RWPE2 (cell line): Measurements from ENCODE around the gene DDX39A.

ENCODE experiments used
- ATAC-seq: fragments of 200-7000 bp; cut with Tn5 transposase; 3 replicates; pipeline ENCODE4 v1.9.1; 2021; ENCODE audit warnings: low read depth
- DNase-seq: peaks from one replicate; pipeline ENCODE4 v3.0.0-alpha.2; 2020; ENCODE audit warnings: low spot score
- H3K27ac ChIP-seq: fragments of 450-650 bp; 2 replicates; pipeline ENCODE4 v1.5.1; 2017; ENCODE audit warnings: mild to moderate bottlenecking; ENCODE audit not compliant: poor library complexity, severe bottlenecking
- H3K27me3 ChIP-seq: fragments of 250-450 bp; sonication (Bioruptor Pico); 2 replicates; pipeline ENCODE4 v1.5.1; 2021; ENCODE audit warnings: mild to moderate bottlenecking, moderate library complexity; ENCODE audit not compliant: insufficient read depth, poor library complexity, severe bottlenecking
- H3K36me3 ChIP-seq: fragments of 250-450 bp; sonication (Bioruptor Pico); 2 replicates; pipeline ENCODE4 v1.5.1; 2020; ENCODE audit warnings: low read depth, mild to moderate bottlenecking, moderate library complexity
- H3K4me1 ChIP-seq: fragments of 250-450 bp; sonication (Bioruptor Pico); 2 replicates; pipeline ENCODE4 v1.5.1; 2021; ENCODE audit warnings: mild to moderate bottlenecking, moderate library complexity; ENCODE audit not compliant: insufficient read depth, poor library complexity, severe bottlenecking
- H3K4me3 ChIP-seq: fragments of 250-450 bp; sonication (Bioruptor Pico); 2 replicates; pipeline ENCODE4 v1.5.1; 2021; ENCODE audit warnings: mild to moderate bottlenecking, moderate library complexity; ENCODE audit not compliant: severe bottlenecking
- H3K9me3 ChIP-seq: fragments of 250-450 bp; sonication (Bioruptor Pico); 2 replicates; pipeline ENCODE4 v1.5.1; 2021; ENCODE audit warnings: mild to moderate bottlenecking, moderate library complexity; ENCODE audit not compliant: severe bottlenecking
- TF ChIP-seq, protein P1 (sequence below): fragments of 450-650 bp; IDR thresholded peaks from one replicate; pipeline ENCODE4 v1.5.1; 2017; ENCODE audit warnings: mild to moderate bottlenecking, moderate library complexity; ENCODE audit not compliant: poor library complexity, severe bottlenecking

Gene DDX39A

DNA sequence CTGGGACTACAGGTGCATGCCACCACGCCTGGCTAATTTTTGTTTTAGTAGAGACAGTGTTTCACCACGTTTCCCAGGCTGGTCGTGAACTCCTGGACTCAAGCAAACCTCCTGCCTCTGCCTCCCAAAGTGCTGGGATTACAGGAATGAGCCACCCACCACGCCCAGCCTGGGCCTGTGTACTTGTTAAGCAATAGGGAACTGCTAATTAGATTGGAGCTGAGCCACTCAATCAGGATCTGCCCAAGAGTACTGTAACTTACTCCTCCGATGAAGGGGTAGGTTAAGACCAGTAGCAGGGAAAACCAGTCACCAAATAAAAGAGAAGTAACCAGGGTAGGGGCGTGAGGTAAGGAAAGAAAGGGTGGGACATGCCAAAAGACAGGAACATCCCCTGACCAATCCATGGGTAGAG lies 2.3 kb downstream of the DDX39A start:
- DNase-seq (no peak), ATAC-seq (no peak)
- TF ChIP-seq, protein P1, sequence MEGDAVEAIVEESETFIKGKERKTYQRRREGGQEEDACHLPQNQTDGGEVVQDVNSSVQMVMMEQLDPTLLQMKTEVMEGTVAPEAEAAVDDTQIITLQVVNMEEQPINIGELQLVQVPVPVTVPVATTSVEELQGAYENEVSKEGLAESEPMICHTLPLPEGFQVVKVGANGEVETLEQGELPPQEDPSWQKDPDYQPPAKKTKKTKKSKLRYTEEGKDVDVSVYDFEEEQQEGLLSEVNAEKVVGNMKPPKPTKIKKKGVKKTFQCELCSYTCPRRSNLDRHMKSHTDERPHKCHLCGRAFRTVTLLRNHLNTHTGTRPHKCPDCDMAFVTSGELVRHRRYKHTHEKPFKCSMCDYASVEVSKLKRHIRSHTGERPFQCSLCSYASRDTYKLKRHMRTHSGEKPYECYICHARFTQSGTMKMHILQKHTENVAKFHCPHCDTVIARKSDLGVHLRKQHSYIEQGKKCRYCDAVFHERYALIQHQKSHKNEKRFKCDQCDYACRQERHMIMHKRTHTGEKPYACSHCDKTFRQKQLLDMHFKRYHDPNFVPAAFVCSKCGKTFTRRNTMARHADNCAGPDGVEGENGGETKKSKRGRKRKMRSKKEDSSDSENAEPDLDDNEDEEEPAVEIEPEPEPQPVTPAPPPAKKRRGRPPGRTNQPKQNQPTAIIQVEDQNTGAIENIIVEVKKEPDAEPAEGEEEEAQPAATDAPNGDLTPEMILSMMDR = no peak
- Histone ChIP-seq H3K36me3 (peaks cover 58% of the 10 kb centered on the region), H3K4me1 (peaks cover 15% of the 10 kb centered on the region), H3K9me3 (no peaks in the 10 kb centered on the region), H3K27ac (peak overlapping the region; percentile 65), H3K27me3 (no peaks in the 10 kb centered on the region), H3K4me3 (no peak overlapping the region)

DNA sequence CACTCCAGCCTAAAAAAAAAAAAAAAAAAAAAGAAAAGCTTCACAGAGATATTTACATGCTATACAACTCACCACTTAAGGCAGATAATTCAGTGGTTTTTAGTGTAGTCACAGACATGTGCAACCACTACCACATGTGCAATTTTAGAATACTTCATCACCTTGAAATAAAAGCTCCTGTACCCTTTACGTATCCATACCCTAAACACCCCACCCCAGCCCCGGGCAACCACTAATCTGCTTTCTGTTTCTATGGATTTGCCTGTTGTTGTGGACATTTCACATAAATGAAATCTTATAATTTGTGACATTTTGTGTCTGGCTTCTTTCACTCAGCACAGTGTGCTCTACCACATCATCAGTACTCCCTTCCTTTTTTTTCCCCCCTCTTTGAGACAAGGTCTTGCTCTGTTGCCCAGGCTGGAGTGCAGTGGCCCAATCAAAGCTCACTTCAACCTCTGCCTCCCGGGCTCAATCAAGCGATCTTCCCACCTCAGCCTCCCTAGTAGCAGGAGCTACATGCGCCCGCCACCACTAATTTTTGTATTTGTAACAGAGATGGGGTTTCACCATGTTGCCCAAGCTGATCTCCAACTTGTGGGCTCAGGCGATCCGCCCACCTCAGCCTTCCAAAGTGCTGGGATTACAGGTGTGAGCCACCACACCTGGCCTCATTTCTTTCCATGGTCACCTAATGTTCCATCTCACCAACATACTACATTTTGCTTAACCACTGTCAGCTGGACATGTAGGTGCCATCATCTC lies 4.0 kb downstream of the DDX39A start:
- H3K36me3 ChIP-seq = peaks cover 75% of the 10 kb centered on the region
- no peak overlapping the region for H3K27ac ChIP-seq
- ATAC-seq = no peak

DNA sequence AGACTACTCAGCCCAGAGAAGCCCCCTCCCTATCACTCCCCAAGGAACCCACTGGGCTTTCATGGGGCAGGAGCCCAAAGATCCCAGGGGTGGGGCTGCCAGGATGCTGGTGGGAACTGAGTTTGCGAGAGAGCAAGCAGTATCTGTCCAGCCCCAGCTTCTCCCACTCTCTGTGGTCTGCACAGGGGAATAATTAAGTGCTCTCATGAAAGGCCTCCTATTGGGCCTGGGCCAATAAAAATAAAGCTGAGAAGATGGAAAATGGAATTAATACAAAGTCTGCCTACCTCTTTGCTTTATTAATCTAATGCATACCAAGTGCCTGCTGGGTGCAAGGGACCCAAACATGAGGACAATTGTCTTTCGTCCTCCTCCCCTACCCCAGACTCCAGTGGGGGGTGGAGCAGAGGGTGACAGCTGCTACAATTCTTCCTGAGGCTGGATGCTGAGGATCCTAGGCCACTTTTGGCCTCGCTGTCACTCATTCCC lies 5.4 kb downstream of the DDX39A start:
- ATAC-seq (no peak), DNase-seq (no peak)
- Histone ChIP-seq H3K4me3 (no peak overlapping the region), H3K27ac (no peak overlapping the region), H3K27me3 (no peaks in the 10 kb centered on the region), H3K4me1 (peaks cover 10% of the 10 kb centered on the region), H3K9me3 (no peaks in the 10 kb centered on the region), H3K36me3 (peaks cover 89% of the 10 kb centered on the region)
- TF ChIP-seq, protein P1 = no peak

More for the DNA sequence above, 4.0 kb downstream of the DDX39A start:
- H3K4me3 ChIP-seq = no peak overlapping the region
- H3K27me3 ChIP-seq = no peaks in the 10 kb centered on the region
- DNase-seq = no peak
- no peaks in the 10 kb centered on the region for H3K9me3 ChIP-seq
- TF ChIP-seq, protein P1 = no peak
- H3K4me1 ChIP-seq = peaks cover 15% of the 10 kb centered on the region

DNA sequence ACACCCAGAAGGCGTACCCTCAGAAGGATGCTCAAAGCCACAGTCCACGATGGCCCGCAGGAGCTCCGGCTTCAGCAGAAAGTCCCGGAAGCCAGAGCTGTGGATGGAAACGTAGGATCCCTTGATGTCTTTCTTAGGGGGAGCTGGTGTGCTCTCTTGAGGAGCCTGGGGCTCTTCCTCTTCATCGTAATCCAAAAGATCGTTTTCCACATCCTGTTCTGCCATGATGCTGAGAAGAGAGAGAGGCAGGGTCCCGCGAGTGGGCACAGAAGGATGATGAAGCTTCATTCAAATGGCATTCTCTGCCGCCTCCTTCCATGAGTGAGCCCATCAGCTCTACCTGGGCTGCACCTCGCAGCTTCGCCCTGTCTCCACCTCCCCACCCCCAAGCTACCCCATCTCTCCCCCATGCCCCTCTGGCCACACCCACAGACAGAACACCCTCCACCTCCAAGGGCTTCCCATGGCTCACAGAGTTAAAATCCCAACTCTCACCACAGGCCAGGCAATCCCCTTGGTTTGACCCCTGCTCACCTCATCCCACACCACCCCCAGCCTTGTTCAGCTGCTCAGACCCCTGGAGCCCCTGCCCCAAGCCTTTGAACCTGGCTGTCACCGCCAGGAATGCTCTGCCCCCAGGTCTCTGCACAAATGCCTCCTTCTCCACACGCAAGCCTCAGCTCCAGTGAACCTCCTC lies 6.0 kb downstream of the DDX39A start:
- Histone ChIP-seq H3K4me3 (no peak overlapping the region), H3K9me3 (no peaks in the 10 kb centered on the region), H3K36me3 (peaks cover 95% of the 10 kb centered on the region), H3K27me3 (no peaks in the 10 kb centered on the region), H3K27ac (no peak overlapping the region), H3K4me1 (peaks cover 10% of the 10 kb centered on the region)
- no peak for DNase-seq
- TF ChIP-seq, protein P1 = no peak
- ATAC-seq = no peak
